ENCODE data around the gene WDR20.
"Not testable (repeated sequence)": the region's sequence is repeated elsewhere in the genome, so short reads cannot be mapped to it uniquely, and the experiment has no call there.

The WDR20 gene

GRCh38 chr14:102222009-102222575, 82.4 kb downstream of the WDR20 start:
- no peak for DNase-seq

DNA sequence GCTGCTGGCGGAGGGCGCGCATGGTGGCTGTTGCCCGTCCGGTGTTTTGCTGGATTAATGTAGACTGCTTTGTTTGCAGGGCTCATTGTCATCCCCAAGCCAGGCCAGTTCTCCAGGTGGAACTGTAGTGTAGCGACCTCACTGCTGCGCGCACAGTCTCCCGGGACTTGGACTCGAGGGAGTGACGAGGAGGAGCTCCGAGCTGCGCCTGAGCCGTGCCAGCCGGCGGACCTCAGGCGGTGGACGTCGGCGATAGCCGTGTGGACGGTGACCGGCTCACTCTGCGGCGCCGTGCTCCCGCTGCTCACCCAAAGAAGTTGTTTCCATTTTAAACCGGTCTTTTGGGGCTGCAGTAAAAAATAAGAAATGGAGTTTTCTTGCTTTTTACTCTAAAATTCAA, 83.1 kb downstream of the WDR20 start:
- DNase-seq = no peak

GRCh38 chr14:102223682-102224081, 84.0 kb downstream of the WDR20 start:
- no peak for DNase-seq

DNA sequence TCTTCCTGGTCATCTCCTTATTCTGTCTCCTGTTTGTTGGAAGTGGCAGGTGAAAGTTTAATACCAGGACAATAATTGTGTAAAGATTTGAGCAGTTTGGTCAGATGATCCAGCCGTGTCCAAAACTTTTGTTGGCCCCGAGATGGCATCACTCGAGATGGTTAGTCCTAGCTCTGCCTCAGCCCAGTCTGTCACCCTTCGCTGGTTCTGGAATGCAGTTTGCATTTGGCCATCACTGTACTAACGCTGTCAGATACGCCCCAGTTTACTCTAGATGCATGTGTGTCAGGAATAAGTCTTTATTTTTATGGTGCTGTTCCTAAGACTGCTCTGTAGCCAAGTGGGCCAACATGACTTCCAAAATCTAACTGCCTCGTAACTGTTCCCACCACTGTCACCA, 85.7 kb downstream of the WDR20 start:
- DNase-seq = no peak

- no peak for DNase-seq
These were observed 86.2 kb downstream of the WDR20 start for GRCh38 chr14:102225936-102226335.

DNA sequence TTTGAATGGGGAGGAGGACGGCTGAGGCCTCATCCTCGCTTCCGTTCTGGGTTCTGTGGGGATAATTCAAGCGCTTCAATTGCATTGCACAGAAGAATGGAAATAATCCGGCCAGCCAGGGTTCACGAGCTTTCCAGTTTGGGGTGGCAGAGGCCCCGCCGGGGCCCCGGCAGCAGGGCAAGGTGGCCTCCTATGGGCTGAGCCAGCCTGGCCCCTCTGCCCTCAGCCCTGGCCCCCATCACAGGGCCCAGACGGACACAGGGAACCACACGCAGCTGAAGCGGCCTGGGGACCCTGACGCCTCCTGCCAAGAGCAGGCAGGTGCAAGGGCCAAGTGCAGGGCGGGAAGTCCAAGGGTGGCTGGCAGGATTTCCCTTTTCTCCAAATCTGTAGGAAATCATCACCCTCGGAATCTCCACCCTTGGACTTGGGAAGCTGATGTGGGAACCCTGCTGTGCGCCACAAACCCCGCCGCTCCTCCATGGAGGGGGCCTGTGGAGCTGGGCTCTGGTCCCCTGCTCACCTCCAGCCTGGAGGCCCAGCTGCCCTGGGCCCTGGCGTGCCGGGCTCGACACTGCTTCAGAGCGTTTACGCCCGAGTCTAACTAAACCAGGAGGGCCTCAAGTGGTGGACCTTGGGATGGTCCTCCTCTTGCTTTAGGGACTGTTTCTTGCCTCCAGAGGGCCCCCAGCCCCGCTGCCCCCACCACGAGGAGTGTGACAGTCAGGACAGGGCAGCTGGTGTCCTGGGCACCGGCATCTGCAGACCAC, 86.8 kb downstream of the WDR20 start:
- DNase-seq = no peak

DNA sequence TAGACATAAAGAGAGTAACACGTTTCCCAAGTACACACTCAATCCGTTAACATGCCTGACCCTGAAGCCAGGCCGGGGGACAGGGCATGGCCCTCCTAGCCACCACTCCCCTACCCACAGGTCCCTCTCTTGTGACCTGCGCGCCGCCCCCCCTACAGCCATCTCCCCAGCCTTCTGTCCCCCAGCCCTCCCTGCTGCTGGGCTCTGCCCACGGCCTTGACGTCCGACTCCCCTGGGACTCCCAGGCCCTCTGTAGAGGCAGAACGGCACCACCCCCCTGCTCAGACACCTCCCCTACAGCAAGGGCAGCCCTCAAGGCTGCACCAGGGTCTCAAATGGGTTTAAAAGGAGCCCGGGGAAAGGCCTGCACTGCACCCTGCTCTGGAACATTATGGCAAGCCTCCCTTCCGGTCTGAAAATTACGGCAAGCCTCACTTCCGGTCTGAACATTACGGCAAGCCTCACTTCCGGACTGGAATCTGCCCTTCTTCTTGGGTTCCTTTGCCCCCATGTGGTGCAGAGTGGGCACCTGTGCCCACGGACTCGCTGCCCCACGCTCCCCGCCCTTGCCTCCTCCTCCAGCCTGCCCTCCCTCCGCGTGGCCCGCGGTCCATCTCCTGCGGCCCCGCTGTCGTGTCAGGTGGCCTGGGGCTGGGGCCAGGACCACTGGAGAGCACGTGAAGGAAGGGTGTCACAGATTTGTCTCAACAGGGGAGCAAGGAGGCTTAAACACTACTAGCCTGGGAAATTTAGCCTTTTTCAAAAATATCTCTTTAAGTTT, 87.7 kb downstream of the WDR20 start:
- DNase-seq = no peak

GRCh38 chr14:102229071-102229738, 89.5 kb downstream of the WDR20 start:
- DNase-seq = no peak

GRCh38 chr14:102229739-102230092, 90.0 kb downstream of the WDR20 start:
- no peak for DNase-seq

- DNase-seq = no peak
These were observed 90.9 kb downstream of the WDR20 start for GRCh38 chr14:102230481-102231210.

DNA sequence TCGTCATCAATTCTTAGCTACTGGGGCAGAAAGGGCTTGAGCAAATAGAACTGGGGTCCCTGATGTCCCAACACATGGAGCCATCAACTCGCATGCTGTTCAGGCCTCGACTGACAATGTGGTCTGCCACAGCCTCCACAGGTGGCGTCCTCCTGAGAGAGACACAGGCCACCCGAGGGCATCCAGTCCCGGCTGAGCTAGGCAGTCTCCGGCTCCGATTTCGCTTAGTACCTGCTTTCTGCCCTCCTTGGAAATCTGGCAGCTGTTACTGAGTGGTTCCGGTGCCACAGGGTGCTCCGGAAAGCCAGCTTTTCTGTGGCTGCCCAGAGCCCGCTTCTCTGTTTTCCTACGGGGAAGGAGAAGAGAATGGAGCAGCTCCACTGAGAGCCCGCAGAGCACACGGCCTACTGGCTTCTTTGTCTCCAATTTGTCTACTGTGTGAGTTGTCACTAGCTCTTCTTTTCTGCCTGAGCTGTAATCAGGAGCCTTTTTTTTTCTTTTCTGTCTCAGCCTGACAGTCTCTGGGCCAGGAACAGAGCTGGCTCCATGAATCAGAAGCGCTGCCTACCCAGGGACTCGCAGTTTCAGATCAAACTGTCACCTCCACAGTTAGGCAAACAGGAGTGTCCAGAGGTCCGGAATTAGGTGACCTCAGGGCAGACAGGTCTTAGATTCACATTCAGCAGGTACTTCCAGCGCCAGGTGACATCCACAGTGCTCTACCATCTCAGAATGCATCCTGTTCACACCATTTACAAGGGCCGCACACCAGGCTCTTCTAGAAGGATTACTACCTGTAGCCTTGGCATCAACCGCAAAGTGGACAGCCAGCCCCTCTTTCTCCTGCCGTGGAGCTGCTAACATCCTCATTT, 92.0 kb downstream of the WDR20 start:
- DNase-seq = no peak

- DNase-seq = no peak
These were observed 92.6 kb downstream of the WDR20 start for GRCh38 chr14:102232348-102232625.

DNA sequence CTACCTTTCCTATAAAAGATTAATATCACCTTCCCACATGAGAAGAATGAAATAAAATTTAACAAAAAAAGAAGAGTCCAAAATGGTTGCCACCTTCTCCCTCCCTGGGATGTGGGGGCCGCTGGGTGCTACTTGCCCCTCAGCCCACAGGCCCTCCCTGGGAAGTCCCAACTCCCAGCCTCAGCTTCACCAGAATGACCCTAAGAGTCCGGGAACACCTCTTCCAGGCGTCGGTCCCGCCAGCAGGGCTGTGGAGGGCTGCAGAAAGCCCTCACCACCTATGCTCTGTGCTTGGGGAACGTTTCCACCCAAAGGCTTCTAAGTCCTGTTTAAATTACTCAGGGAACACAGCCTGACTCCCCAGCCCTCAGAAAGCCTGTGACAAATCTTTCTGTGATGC, 93.4 kb downstream of the WDR20 start:
- DNase-seq = no peak

DNA sequence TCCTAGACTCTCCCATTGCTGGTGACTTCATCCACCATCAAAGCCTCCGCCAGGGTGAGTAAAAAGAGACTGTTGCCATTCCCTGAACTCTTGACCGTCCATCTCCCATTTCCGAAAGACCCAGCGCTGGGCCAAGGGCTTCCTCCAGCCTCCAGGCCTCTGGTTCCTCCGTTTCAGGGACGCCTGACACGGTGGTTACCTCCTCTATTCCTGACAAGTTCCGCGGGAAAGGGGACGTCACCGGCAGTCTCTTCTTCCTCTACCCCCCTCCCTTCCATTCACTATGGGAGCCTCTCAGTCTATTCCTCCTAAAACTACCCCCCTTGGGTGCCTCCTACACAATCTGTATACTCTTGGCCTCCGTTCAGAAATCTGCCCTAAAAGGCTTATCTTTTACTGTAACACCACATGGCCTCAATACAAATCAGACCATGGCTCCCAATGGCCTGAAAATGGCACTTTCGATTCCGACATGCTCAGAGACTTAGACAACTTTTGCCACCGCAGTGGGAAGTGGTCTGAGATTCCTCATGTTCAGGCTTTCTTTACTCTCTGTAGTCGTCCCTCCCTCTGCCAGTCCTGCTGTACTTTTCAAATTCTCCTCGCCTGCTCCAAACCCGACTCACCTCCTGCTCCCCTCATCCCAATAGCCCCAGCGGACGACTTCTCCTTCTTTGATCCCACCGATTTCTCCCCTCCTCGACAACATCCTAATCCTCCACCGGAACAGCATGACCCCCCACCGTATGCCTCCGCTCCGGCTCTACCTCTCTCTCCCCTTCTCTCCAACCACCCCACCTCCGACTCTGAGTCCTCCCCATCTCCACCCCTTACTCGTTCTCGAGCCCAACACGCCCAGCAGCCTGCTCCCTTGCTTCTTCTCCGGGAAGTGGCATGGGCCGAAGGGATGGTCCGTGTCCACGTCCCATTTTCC, 94.9 kb downstream of the WDR20 start:
- no peak for DNase-seq

DNA sequence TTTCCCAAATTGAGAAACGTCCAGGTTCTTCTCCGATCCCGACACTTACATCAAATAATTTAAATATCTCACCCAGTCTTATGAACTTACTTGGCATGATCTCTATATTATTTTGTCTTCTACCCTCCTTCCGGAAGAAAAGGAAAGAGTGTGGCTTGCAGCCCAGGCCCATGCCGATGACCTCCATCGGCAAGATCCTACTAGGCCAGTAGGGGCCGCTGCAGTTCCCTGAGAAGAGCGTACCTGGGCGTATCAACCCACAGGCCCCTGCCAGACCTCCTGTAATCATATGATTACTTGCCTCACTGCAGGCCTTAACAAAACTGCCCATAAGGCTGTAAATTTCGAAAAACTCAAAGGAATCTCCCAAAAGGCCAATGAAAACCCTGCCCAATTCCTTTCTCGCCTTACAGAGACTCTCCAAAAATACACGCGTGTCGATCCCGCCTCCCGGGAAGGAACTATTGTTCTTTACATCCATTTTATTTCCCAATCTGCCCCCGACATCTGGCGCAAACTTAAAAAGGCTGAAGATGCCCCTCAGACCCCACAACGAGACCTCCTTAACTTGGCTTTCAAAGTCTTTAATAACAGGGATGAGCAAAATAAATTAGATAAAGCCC, 95.7 kb downstream of the WDR20 start:
- DNase-seq = peak; percentile 57

DNA sequence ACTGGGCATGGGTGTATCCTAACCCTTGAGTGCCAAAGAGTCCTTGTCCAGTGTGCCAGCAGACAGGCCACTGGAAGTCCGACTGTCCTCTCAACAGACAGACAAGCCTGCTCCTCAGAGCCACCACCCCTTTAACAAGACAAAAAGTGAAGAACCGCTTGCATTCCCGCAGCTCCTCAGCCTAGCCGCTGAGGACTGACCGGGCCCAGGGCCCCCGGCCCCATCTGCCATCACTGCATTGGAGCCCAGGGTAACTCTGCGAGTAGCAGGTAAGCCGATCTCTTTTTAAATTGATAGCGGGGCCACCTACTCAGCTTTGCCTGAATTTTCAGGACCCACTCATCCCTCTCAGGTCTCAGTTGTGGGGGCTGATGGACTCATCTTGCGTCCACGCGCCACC, 96.3 kb downstream of the WDR20 start:
- DNase-seq = no peak

GRCh38 chr14:102238131-102238530, 98.4 kb downstream of the WDR20 start:
- DNase-seq = no peak

- no peak for DNase-seq
These were observed 99.1 kb downstream of the WDR20 start for GRCh38 chr14:102238766-102239165.

- no peak for DNase-seq
These were observed 99.5 kb downstream of the WDR20 start for GRCh38 chr14:102239231-102239630.

DNA sequence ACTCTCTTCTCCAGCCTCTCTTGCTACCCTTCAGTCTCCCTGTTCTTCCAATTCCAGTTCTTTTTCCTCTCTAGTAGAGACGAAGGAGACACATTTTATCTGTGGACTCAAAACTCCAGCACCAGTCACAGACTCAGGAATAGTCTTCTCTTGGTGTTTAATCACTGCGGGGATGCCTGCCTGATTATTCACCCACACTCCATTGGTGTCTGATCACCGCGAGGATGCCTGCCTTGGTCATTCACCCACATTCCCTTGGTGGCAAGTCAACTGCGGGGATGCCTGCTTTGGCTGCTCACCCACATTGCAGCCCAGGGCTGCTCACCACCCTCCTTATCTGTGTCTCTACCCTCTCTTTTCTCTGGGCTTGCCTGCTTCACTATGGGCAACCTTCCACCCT, 100.8 kb downstream of the WDR20 start:
- not testable (repeated sequence) for DNase-seq
